GM19397 (cell line): Measurements from ENCODE around the gene RRP15.
A peak's percentile ranks its signal among the peaks of the same experiment; 100 is the strongest.

ENCODE experiments used
- ATAC-seq: cut with Tn5 transposase; IDR thresholded peaks from one replicate; pipeline ENCODE4 v1.9.1; 2021; ENCODE audit warnings: mild to moderate bottlenecking, moderate library complexity; ENCODE audit not compliant: unreplicated experiment

RRP15 gene, protein sequence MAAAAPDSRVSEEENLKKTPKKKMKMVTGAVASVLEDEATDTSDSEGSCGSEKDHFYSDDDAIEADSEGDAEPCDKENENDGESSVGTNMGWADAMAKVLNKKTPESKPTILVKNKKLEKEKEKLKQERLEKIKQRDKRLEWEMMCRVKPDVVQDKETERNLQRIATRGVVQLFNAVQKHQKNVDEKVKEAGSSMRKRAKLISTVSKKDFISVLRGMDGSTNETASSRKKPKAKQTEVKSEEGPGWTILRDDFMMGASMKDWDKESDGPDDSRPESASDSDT

DNA sequence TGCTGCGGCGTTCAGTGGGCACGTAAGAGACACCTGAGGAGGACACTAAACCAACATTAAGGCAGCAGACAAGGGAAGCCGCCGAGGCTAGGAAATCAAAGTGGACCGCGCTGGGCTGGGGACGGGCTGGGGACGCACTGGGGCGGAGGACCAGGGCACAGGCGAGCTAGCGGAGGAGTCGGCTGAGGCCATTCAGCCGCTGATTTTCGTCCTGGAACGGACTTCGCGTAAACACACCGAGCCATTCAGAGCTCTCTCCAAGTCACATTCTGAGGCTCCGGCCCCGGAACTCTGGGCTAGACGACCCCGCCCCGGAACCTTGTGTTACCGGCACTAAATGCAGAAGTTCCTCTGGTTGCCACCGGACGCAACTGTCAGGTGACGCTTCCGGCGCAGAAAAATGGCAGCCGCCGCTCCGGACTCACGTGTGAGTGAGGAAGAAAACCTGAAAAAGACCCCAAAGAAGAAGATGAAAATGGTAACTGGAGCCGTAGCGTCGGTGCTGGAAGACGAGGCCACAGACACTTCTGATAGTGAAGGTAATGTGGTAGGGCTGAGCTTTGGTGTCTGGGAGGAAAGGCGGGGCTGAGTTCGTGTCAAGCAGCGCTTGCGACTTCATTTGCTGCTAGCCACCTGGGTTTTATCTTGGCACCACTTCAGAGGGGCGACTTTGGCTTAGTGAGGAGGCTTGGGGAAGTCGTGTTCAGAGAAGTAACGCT lies at the start of gene RRP15:
Gene RRP15 (plus strand): TSS at position 377 of the 719 bp plus-strand sequence. CDS start 24 bp downstream, at position 401.
- ATAC-seq, result peak; percentile 99

DNA sequence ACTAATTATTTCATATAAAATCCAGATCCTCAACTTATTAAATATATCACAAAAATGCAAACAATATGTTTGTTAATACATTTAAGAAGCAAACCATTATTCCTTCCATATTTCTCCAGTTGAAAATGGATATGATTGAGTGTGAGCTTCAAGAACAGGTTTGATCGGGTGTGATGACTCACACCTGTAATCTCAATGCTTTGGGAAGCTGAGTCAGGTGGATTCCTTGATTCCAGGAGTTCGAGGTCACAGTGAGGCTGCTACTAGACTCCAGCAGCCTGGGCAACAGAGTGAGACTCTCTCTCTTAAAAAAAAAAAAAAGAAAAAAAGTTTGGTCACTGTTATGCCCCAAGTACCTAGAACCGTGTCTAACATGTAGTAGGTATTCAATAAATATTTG lies 42.9 kb upstream of the RRP15 start:
- ATAC-seq, result no peak

DNA sequence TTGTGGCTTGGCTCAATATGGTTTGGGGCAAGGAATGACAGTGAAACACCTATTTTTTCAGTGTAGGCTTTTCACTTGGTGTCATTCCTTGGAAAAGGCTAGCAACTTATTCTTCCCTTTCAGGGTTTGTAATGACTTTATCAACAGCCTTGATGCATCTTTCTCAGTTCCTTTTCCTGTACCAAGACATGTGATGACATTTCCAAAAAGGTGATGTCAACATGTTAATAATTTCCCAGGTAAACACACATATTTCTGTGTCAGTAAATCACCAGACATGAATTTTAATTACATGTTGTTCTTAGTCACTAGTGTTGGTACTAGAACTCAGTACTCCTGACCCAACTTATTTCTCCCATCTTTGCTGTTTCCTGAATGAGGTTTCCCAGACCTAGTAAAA lies 37.8 kb upstream of the RRP15 start:
- no peak for ATAC-seq

DNA sequence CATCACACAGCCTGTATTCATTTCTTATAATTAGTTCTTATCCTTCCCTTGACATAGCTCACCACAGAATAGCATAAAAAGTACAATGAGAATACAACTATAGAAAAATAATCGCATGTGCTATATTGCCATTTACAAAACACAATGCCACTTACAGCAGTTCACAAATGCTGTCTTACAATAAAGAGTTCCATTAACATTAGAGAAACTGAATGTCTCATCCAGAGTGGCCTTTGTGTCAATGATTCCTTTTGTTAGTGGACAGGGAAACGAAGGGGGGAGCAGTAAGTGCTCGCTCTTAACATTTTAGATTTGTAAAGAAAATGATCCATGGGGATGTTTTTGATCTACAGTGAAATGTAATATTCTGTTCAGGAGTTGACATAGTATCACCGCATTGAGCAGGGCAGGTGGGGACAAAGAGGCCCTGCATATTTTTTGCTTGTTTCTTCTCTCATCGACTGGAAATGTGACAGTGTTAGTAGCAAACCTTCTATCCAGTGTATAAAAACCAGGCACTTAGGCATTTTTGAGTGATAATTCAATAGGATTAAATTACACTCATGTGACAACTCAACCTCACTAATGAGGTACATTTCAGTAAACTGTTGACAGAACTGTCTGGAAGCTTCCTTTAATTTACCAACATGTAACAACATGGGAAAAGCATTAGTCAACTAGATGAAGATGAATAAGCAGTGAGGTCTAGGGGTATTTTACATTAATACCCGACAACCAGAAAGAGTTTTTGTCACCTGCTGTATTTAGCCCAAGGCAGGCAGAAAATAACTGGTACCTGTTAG lies 35.6 kb upstream of the RRP15 start:
- ATAC-seq, result no peak

DNA sequence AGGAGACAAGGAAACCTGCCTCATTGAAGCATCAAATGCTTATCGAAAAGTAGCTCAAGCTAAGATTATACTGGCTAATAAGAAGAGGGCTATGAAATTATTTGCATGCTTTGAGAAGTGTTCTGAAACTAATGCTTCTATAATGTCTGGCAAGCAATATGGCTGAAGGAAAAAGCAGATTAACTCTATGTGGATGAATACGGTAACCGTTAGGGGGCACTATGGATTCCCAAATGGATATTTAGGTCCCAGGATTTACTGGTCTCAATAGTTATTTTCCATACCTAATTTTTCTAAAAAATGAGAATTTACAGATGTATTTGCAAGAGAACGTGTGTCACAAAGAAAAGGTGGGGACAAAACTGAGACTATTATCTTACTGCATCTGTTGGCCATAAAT lies 34.6 kb upstream of the RRP15 start:
- ATAC-seq, result no peak

DNA sequence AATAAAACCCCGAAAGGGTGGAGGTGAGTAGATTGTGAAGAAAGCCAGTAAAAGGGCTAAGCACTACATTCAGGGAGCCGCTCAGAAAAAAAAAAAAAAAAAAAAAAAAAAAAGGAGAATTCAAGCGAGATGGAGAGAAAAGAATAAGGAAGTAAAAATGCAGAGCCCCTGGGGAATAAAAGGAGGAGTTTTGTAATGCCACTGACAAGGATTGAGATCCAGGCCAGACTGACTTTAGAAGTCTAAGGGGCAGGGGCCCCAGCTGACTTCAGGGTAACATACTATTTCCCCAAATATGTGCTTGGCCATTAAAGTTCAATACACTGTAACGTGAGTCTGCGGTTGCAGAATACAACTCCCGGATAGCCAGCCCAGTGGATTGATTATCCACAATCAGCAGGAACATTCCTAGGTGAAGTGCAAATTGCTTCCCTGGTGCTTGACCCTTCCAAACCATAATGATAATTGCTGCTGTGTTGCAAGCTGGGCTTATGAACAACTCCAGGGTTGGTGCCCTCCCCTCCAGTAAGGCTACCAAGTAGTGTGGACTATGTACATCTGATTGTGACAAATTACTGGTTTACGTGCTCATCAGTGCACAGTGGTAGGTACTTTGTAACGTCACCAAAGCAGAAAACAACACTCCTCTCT lies 30.7 kb upstream of the RRP15 start:
- no peak for ATAC-seq

DNA sequence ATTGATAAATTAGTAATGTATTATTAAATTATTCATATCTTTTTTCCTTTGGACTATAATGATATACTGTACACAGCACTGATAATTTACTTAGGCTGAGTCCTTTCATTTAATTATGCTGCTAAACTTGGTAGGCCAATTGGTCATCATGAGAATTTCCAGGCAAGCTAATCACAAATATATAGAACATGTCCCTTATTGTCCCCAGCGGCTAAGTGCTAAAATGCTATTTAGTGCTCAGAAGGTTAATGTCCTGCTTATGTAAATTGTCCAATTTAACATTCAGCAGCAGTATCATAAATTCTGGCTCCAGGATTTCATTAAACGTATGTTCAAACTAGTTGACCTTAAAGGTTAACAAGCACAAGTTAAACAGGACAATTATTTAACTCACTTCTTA lies 30.0 kb upstream of the RRP15 start:
- no peak for ATAC-seq

DNA sequence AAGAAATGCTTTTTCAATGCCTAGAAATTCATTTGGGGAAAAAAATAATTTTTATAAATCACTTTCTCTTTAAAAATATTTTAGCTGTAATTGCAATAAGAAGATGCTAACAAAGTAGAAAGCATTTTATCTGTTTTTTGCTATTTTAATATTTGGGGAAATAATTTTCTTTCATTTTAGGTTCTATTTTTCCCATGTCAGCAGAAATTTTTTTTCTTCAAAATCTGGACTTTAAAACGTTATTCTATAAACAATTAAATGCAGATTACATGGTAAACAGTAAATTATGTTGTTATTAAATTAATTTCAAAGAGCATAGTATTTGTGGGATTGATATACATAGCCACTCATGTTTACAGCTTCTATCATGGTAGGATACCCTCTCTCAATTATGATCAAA lies 27.7 kb upstream of the RRP15 start:
- no peak for ATAC-seq

DNA sequence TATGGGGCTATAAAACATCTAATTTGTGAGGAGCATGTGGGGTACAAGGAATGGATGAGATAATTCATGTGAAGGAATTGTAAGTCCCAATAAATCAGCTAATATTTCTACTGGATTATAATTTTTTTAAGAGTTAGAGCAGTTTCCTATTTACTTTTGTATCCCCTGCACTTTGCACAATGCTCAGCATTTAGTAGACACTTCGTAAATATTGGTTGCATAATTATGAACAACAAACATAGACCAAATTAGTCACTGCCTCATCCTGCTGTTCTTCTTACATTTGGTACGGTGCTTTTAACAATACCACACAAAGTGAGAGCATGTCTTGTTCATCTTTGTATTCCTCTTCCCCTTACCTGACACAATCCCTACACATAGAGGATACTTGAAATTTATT lies 27.1 kb upstream of the RRP15 start:
- no peak for ATAC-seq

DNA sequence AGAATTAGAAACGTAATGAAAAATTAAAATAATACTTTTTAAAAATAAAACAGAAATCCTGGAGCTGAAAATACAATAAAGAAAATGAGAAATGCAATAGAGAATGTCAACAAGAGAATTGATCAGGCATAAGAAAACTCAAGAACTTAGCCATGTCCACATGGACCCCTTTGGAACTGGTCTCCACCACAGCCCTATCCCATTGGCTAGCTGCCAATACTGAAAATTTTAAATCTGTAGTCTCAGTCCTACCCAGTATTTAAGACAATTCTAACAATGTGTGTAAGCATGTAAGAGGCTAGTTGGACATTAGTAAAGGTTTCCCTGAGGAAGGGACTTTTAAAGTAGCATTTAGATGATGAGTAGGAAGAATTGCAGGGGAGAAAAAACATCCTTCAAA lies 25.8 kb upstream of the RRP15 start:
- ATAC-seq, result no peak

DNA sequence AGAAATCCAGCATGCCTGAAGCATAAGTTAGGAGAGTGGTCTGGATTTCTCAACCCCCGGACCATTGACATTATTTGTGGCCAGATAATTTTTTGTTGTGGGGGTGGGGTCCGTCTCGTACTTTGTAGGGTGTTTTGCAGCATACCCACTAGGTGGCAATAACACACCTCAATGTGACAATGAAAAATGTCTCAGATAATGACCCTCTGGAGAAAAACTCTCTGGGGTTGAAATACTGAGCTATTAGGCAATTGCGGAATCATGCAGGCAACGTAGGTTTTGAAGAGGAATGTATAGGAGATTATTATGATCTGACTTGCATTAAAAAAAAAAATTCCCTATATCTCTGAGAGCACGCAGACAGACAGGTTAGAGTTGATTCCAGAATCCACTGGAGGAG lies 25.3 kb upstream of the RRP15 start:
- ATAC-seq, result no peak

DNA sequence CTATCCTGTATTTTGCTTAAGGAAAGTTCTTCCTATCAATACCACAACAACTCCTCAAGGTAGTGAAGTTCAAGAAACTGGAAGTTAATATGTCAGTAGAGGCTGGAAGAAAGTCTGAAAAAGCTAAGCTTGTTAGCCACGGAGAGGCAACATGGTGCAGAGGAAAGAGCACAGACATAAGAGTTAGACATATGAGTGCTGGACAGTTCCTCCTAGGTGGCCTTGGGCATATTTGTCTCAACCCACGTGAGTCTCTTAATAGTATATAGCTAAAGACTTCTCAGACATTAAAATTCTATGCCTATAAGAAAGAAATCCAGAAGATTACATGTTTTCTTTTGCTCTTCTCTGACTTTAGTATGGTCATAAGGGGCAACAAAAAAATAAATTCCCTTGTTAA lies 22.8 kb upstream of the RRP15 start:
- ATAC-seq, result no peak

DNA sequence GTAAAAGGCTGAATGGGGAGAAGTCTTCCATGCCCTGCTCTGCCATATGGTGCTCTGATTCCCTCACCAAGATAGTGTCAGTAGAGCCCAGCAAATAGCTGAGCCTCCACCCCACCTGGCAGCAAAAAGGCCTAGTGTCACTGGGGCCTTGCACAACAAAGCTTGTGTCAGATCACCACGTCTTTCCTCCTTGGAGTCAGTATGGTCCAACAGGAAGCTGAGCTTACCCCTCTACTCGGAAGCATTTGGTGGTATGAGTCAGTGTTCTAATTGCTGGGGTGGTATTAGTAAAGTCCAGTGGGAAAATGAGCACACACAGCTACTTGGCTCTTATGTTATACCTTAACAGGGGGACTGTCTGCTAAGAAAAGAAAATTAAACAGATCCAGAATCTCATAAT lies 18.7 kb upstream of the RRP15 start:
- ATAC-seq, result no peak

DNA sequence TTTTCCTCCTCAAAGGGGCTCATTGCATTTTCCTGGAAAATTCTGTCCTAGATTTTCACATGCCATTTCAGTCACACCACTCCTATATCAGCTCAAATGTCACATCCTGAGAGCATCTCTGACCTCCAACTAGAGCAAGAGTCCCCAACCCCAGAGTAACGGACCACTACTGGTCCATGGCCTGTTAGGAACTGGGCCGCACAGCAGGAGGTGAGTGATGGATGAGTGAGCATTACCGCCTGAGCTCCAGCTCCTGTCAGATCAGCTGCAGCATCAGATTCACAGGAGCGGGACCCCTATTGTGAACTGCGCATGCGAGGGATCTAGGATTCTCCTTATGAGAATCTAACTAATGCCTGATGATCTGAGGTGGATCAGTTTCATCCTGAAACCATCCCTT lies 12.7 kb upstream of the RRP15 start:
- no peak for ATAC-seq

DNA sequence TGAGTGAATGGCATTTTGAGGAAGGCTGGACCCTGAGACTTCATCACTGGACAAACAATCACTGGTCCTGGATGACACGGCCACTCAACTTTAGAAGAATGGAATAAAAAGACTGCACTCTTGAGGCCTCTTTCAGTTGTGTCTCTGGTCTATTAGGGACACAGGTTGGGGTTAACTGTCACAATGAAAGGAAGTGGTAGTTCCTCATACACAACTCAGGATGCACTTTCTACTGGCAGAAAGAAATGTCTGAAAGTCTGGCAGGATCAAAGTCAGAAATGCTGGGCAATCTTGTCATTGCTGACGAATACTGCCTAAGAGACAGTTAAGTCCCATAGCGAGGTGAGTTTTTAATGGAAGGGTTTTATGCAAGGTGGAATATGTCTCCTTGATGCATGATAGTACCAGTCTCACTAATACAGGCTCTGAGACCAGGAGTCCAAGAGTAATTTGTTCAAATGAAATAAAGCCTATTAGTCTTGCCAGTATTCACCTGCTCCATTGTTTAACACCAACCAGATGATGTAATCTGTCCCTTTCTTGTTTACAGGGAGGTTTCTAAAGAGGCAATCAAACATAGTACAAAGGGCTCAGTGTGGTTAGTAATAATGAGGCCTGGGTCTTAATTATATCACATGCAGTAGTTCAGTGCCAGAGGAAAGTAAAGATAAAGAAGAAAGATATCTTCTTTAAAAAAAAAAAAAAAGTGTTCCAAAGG lies 11.2 kb upstream of the RRP15 start:
- no peak for ATAC-seq

DNA sequence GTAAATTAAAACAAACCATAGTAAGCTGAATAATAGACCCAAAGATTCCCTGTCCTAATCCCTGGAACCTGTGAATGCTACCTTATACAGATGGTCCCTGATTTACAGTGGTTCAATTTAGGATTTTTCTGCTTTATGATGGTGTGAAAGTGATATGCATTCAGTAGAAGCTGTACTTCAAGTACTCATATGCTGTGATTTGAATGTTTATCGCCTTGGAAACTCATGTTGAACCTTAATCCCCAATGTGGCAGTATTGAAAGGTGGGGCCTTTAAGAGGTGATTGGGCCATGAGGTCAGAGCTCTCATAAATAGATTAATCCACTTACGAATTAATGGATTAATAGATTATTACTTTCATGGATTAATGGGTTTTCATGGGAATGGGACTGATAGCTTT lies 10.6 kb upstream of the RRP15 start:
- ATAC-seq, result no peak

DNA sequence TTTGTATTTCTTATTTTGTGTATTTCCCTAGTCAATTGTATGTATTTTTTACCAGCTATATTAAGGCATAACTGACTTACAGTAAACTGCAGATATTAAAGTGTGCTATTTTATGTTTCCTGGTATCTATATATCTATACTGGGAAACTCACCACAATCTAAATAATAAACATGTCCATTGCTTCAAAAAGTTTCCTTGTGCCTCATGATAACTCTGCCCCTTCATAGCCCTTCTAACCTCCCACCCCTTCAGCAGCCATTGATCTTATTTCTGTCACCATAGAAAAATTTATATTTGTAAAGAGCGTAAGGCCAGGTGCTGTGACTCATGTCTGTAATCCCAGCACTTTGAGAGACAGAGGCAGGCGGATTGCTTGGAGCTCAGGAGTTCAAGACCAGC lies 9.3 kb upstream of the RRP15 start:
- ATAC-seq, result no peak

DNA sequence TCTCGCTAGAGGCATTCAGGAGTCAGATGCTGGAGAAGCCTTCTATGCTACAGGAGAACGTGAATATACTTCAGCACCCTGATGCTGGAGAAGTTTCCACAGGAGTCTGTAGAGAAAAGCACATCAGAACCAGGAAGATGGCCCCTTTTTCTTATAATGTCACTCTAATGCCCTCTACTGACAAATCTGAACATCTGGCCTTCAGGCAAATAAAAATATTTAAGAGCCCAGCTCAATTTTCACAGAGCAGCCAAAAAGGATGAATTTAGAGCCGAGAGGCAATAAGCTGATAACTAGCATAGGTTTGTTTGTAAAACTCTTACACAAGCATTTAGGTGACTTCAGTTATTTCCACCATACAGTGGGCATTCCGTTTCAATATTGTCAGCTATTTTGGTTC lies 3.8 kb upstream of the RRP15 start:
- ATAC-seq, result no peak

DNA sequence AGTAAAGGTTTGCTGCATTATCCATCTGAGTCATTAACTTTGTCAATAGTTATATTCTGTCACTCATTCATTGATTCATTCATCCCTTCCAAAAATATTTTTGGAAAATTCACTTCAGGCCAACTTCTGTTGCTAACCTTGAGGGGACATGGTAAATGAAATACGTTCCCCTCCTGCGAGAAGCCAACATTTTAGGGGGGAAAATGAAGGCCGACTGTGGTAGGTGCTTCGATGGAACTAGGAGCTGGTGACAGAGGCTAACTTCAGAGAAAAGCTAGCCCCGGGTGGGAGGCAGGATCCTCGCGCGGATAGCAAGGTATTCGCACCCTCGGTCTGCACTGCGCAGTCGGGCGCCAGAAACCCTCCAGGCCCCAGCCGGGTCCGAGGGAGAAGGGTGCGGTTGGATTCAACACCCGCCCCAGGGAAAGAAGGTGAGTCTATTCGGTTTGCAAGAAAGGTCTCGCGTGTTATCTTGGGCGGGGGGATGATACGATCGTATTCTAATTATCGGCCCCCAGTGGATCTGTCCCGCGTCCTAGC lies 646 bp upstream of the RRP15 start:
- ATAC-seq, result peak; percentile 20

DNA sequence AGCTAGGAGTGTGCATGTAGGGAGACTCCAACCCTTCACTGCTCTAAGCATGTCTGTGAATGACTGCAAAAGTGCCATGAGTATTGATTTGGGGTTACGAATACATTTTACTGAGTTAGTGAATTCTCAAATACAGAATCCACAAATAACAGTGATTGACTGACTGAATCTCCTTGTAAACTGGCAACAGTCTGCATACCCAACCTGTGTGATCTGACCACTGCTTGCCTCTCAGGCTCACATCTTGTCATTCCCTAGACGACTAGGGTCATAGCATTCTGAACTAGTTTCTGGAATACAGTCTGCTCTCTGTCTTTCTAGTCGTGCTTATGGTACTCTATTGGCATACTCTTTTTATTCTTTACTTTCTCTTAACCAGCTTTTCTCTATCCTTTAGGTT lies 7.4 kb downstream of the RRP15 start:
- no peak for ATAC-seq

DNA sequence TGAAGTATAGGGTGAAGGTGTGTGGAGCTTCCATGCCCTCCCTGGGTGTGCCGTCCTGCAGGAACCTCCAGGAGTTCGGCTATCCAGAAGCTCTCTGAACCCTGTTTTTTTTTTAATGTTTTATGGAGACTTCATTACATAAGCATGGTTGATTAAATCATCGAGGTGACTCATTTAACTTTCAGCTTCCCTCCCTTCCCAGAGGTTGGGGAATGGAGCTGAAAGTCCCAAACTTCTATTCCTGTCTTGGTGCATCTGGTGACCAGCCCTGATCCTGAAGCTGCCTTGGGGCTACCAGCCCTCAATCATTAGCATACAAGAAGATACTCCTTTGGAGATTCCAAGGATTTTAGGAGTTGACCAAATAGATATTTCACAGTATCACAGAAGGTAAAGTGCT lies 9.5 kb downstream of the RRP15 start:
- no peak for ATAC-seq
